WTC11 (cell line): Measurements from ENCODE around the gene PRPF6. TPM values are rescaled to one million over a fixed set of nuclear protein-coding genes. Genes with fewer than 3 reads are reported as not detected.

Source experiments
- ATAC-seq: fragments of 200-7000 bp; cut with Tn5 transposase; 2 replicates; pipeline ENCODE4 v1.10.0; 2021; ENCODE audit warnings: mild to moderate bottlenecking, moderate library complexity
- CTCF ChIA-PET: fragments of 300-600 bp; sonication (Branson Sonifier 250); formaldehyde crosslinking; loops from one replicate; lab custom pipeline; 2021; ENCODE audit warnings: antibody characterized with exemption; lab: Charles Lee
- POLR2A ChIA-PET: fragments of 350-600 bp; sonication (Branson Sonifier 250); formaldehyde crosslinking; loops from one replicate; lab custom pipeline; 2021; ENCODE audit warnings: antibody characterized with exemption; lab: Charles Lee
- DNase-seq: peaks from one replicate; pipeline ENCODE4 v3.0.0; 2021; ENCODE audit warnings: low spot score
- H3K27ac Mint-ChIP-seq: 2 replicates; pipeline ENCODE4 v1.8.0; 2021; ENCODE audit warnings: mixed read lengths
- H3K27me3 Mint-ChIP-seq: 2 replicates; pipeline ENCODE4 v1.8.0; 2021; ENCODE audit warnings: low read depth, mild to moderate bottlenecking, moderate library complexity, mixed read lengths
- H3K36me3 Mint-ChIP-seq: 2 replicates; pipeline ENCODE4 v1.8.0; 2021; ENCODE audit warnings: mixed read lengths
- H3K4me1 Mint-ChIP-seq: 2 replicates; pipeline ENCODE4 v1.8.0; 2022; ENCODE audit warnings: mixed read lengths
- H3K4me3 Mint-ChIP-seq: 2 replicates; pipeline ENCODE4 v1.8.0; 2021; ENCODE audit warnings: mild to moderate bottlenecking, moderate library complexity, mixed read lengths
- H3K9me3 Mint-ChIP-seq: 2 replicates; pipeline ENCODE4 v1.8.0; 2021; ENCODE audit warnings: mixed read lengths
- CREB1 ChIP-seq: sonication (generic); formaldehyde crosslinking; IDR thresholded peaks from 2 replicates; pipeline ENCODE4 v1.8.0; 2023; ENCODE audit warnings: mild to moderate bottlenecking, missing genetic modification reagents
- E2F5 ChIP-seq: sonication (generic); formaldehyde crosslinking; IDR thresholded peaks from 2 replicates; pipeline ENCODE4 v1.8.1; 2022; ENCODE audit warnings: mild to moderate bottlenecking, moderate library complexity, missing genetic modification reagents
- KAT7 ChIP-seq: sonication (generic); formaldehyde crosslinking; IDR thresholded peaks from 2 replicates; pipeline ENCODE4 v1.8.1; 2023; ENCODE audit warnings: missing genetic modification reagents, mild to moderate bottlenecking, borderline replicate concordance
- NFATC4 ChIP-seq: fragments of 250-450 bp; sonication (Bioruptor Pico); IDR thresholded peaks from 2 replicates; pipeline ENCODE4 v1.9.0; 2021; ENCODE audit warnings: mild to moderate bottlenecking
- SMAD4 ChIP-seq: sonication (generic); formaldehyde crosslinking; IDR thresholded peaks from 2 replicates; pipeline ENCODE4 v1.8.0; 2022; ENCODE audit warnings: mild to moderate bottlenecking, missing genetic modification reagents
- ZNF263 ChIP-seq: sonication (generic); formaldehyde crosslinking; IDR thresholded peaks from 2 replicates; pipeline ENCODE4 v1.8.1; 2022; ENCODE audit warnings: low read depth, mild to moderate bottlenecking, moderate library complexity, missing genetic modification reagents
- total RNA-seq: library from RNA; stranded (reverse); gene quantifications from 3 replicates; pipeline ENCODE4 v1.2.3, GENCODE V29; 2021
- TF ChIP-seq, protein P1 (sequence below): fragments of 250-450 bp; sonication (Bioruptor Pico); conservative IDR thresholded peaks from 2 replicates; pipeline ENCODE4 v1.9.0; 2021; ENCODE audit warnings: mild to moderate bottlenecking
- TF ChIP-seq, protein P2 (sequence below): sonication (generic); formaldehyde crosslinking; IDR thresholded peaks from 2 replicates; pipeline ENCODE4 v1.8.1; 2023; ENCODE audit warnings: mild to moderate bottlenecking, missing genetic modification reagents
- TF ChIP-seq, protein P3 (sequence below): sonication (generic); formaldehyde crosslinking; conservative IDR thresholded peaks from 2 replicates; pipeline ENCODE4 v1.8.1; 2023; ENCODE audit warnings: mild to moderate bottlenecking, low read depth, missing genetic modification reagents, moderate library complexity
- TF ChIP-seq, protein P4 (sequence below): sonication (generic); formaldehyde crosslinking; IDR thresholded peaks from 2 replicates; pipeline ENCODE4 v1.8.1; 2022; ENCODE audit warnings: mild to moderate bottlenecking, missing genetic modification reagents, moderate library complexity, borderline replicate concordance

The PRPF6 gene
- total RNA-seq, 1 experiment from 2014 or later, result 79.4 TPM

DNA sequence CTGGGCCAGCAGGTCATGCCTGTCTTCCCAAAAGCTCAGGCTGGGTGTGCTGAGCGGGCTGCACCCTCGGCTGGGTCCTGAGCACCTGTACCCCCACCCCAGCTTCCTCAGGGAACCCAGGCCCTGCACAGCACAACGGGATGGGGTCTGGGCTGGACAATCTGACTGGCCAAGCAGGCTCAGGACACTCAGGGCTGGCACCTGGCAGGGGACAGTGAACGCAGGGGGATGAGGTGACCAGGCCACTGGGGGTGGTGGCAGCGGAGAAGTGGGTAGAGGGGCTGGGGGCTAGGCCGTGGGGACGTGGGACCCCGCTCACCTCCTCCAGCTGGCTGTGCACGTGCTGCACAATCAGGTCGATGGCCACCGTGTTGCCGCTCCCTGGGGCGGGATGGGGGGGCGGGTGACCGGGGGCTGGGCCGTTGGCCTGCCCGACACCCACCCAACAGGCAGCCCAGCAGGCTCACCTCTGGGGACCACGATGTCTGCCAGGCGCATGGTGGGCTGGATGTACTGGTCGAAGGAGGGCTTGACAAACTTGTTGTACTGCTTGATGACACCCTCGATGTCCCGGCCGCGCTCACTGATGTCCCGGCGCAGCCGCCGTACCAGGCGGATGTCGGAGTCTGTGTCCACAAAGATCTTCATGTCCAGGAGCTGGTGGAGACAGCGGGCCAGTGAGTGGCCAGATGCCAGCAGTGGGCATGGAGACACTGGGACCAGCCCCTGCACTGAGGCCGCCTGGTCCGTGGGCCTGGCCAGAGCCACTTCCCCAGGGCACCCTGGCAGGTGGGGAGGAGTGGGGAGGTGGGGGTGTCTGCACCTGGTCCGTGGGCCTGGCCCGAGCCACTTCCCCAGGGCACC, 36.6 kb upstream of the PRPF6 start:
- ChIA-PET CTCF (interaction anchor here (2.1 kb wide), 1 partner anchor 10 kb away, joined by 11 read pairs; no protein-coding TSS in a partner anchor), POLR2A (no interaction called here)
- ATAC-seq (no peak), DNase-seq (no peak)
- Mint-ChIP-seq H3K4me1 (peaks cover 14% of the 10 kb centered on the region), H3K4me3 (no peak overlapping the region), H3K36me3 (peaks cover 11% of the 10 kb centered on the region), H3K27ac (no peak overlapping the region), H3K27me3 (no peaks in the 10 kb centered on the region), H3K9me3 (0 out of 2 replicates have a peak, but pooled peaks cover 3% of the 10 kb centered on the region)
- TF ChIP-seq, protein P1, sequence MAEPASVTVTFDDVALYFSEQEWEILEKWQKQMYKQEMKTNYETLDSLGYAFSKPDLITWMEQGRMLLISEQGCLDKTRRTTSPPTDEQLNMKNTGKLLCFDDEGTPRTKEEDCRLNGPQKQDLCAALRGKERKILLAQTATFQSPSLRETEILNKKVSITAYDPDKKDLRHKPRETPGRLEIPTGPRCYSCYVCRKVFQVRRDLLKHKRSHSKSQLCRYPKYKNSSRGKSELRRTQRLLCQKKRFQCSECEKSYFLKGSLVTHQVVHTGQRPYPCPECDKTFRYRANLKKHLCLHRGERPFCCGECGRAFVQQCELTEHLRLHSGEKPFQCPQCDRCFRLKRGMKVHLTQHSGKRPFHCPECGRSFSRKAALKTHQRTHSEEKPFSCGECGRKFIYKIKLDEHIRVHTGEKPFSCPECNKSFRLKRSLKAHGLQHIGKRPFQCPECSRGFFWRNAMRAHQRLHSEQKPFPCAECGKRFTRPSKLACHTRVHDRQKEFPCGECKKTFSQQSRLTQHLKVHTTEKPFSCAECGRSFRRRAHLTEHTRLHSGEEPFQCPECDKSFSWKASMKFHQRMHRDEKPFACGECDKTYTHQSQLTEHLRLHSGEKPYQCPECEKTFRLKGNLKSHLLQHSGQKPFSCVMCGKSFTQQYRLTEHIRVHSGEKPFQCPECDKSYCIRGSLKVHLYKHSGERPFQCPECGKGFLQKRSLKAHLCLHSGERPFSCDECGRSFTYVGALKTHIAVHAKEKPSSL (CRISPR knock-in tag), result no peak
- TF ChIP-seq E2F5 (CRISPR knock-in tag), result no peak
- TF ChIP-seq NFATC4, result no peak
- TF ChIP-seq, protein P2, sequence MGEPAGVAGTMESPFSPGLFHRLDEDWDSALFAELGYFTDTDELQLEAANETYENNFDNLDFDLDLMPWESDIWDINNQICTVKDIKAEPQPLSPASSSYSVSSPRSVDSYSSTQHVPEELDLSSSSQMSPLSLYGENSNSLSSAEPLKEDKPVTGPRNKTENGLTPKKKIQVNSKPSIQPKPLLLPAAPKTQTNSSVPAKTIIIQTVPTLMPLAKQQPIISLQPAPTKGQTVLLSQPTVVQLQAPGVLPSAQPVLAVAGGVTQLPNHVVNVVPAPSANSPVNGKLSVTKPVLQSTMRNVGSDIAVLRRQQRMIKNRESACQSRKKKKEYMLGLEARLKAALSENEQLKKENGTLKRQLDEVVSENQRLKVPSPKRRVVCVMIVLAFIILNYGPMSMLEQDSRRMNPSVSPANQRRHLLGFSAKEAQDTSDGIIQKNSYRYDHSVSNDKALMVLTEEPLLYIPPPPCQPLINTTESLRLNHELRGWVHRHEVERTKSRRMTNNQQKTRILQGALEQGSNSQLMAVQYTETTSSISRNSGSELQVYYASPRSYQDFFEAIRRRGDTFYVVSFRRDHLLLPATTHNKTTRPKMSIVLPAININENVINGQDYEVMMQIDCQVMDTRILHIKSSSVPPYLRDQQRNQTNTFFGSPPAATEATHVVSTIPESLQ (CRISPR knock-in tag), result no peak
- TF ChIP-seq SMAD4 (CRISPR knock-in tag), result no peak
- TF ChIP-seq, protein P3, sequence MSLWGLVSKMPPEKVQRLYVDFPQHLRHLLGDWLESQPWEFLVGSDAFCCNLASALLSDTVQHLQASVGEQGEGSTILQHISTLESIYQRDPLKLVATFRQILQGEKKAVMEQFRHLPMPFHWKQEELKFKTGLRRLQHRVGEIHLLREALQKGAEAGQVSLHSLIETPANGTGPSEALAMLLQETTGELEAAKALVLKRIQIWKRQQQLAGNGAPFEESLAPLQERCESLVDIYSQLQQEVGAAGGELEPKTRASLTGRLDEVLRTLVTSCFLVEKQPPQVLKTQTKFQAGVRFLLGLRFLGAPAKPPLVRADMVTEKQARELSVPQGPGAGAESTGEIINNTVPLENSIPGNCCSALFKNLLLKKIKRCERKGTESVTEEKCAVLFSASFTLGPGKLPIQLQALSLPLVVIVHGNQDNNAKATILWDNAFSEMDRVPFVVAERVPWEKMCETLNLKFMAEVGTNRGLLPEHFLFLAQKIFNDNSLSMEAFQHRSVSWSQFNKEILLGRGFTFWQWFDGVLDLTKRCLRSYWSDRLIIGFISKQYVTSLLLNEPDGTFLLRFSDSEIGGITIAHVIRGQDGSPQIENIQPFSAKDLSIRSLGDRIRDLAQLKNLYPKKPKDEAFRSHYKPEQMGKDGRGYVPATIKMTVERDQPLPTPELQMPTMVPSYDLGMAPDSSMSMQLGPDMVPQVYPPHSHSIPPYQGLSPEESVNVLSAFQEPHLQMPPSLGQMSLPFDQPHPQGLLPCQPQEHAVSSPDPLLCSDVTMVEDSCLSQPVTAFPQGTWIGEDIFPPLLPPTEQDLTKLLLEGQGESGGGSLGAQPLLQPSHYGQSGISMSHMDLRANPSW, result no peak
- TF ChIP-seq KAT7 (CRISPR knock-in tag), result no peak
- no peak for TF ChIP-seq CREB1 (CRISPR knock-in tag)

DNA sequence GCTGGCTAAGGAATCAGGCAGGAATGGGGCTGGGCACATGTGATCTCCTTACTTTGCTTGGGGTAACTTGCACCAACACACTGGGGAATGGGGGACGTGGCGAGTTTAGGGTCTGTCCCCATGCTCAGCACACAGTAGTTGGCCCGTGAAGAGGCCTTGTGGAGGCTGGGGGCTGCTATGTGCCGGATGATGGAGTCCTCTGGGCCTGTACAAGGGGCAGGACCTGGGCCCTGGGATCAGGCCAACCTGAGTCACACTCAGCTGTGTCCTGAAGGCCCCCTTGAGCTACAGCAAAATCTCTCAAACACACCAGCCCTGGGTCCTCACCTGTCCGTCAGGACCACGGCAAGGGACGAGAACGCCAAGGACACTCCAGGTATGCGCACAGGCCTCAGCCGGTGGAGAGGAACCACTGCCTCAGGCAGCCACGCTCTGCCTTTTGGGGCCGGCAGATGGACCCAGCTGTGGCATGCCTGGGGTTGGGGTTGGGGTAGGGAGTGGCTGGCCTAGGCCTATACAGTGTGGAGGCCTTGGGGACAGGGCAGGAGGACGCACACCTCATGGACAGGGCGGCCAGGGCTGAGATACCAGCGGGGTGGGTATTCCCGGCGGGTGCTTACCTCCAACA, 35.8 kb upstream of the PRPF6 start:
- peaks cover 11% of the 10 kb centered on the region for H3K36me3 Mint-ChIP-seq
- no peak for ATAC-seq
- no peak overlapping the region for H3K27ac Mint-ChIP-seq
- no peak for TF ChIP-seq ZNF263 (CRISPR knock-in tag)
- TF ChIP-seq, protein P4, sequence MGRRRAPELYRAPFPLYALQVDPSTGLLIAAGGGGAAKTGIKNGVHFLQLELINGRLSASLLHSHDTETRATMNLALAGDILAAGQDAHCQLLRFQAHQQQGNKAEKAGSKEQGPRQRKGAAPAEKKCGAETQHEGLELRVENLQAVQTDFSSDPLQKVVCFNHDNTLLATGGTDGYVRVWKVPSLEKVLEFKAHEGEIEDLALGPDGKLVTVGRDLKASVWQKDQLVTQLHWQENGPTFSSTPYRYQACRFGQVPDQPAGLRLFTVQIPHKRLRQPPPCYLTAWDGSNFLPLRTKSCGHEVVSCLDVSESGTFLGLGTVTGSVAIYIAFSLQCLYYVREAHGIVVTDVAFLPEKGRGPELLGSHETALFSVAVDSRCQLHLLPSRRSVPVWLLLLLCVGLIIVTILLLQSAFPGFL, result no peak
- no peak for TF ChIP-seq SMAD4 (CRISPR knock-in tag)
- TF ChIP-seq, all 79 proteins: peak for 0
- no peak overlapping the region for H3K4me3 Mint-ChIP-seq
- no peaks in the 10 kb centered on the region for H3K27me3 Mint-ChIP-seq
- no peak for DNase-seq
- ChIA-PET POLR2A (no interaction called here), CTCF (no interaction called here)
- peaks cover 20% of the 10 kb centered on the region for H3K4me1 Mint-ChIP-seq
- H3K9me3 Mint-ChIP-seq, result 0 out of 2 replicates have a peak, but pooled peaks cover 3% of the 10 kb centered on the region
